ENCODE data around the gene STX1B.

Gene STX1B

GRCh38 chr16:30996324-30996984, 14.0 kb downstream of the STX1B start:
- no peak for DNase-seq (ENCODE audit: low spot score)

- DNase-seq (ENCODE audit: low spot score) = no peak
Observed at GRCh38 chr16:30995927-30996323, 14.5 kb downstream of the STX1B start.

GRCh38 chr16:30992931-30993816, 17.3 kb downstream of the STX1B start:
- DNase-seq (ENCODE audit: low spot score) = no peak

- DNase-seq (ENCODE audit: low spot score) = no peak
Observed at GRCh38 chr16:30992276-30992780, 18.1 kb downstream of the STX1B start.

- DNase-seq (ENCODE audit: low spot score) = no peak
Observed at GRCh38 chr16:30991052-30991451, 19.4 kb downstream of the STX1B start.

- no peak for DNase-seq (ENCODE audit: low spot score)
Observed at GRCh38 chr16:30990105-30990504, 20.3 kb downstream of the STX1B start.

- no peak for DNase-seq (ENCODE audit: low spot score)
Observed at GRCh38 chr16:30989469-30990047, 20.9 kb downstream of the STX1B start.

- no peak for DNase-seq (ENCODE audit: low spot score)
Observed at GRCh38 chr16:30987581-30988190, 22.8 kb downstream of the STX1B start.

GRCh38 chr16:30986129-30986991, 24.1 kb downstream of the STX1B start:
- DNase-seq (ENCODE audit: low spot score) = no peak

- DNase-seq (ENCODE audit: low spot score) = no peak
Observed at GRCh38 chr16:30985401-30986128, 24.9 kb downstream of the STX1B start.

GRCh38 chr16:30984669-30985400, 25.6 kb downstream of the STX1B start, which contains the start of gene HSD3B7:
Gene HSD3B7, plus strand, starts transcription at chr16:30985207. Its CDS starts 452 bp downstream, at chr16:30985659.
- peak; percentile 55 for DNase-seq (ENCODE audit: low spot score)

- DNase-seq (ENCODE audit: low spot score) = no peak
Observed at GRCh38 chr16:30983898-30984610, 26.4 kb downstream of the STX1B start.

- no peak for DNase-seq (ENCODE audit: low spot score)
Observed at GRCh38 chr16:30983289-30983889, 27.0 kb downstream of the STX1B start.

GRCh38 chr16:30982548-30983288, 27.7 kb downstream of the STX1B start:
- DNase-seq (ENCODE audit: low spot score) = no peak

GRCh38 chr16:30980959-30981358, 29.5 kb downstream of the STX1B start:
- no peak for DNase-seq (ENCODE audit: low spot score)

- no peak for DNase-seq (ENCODE audit: low spot score)
Observed at GRCh38 chr16:30980434-30980833, 30.0 kb downstream of the STX1B start.

GRCh38 chr16:30980023-30980371, 30.4 kb downstream of the STX1B start:
- DNase-seq (ENCODE audit: low spot score) = no peak

Data from globus pallidus (tissue), 1 donor.